K562 (cell line): ENCODE data around the gene ARID3B. TPM values are rescaled to one million over a fixed set of nuclear protein-coding genes. Genes with fewer than 3 reads are reported as not detected.
"Not testable (repeated sequence)": the region's sequence is repeated elsewhere in the genome, so short reads cannot be mapped to it uniquely, and the experiment has no call there.

Source experiments
- ATAC-seq: fragments of 200-7000 bp; cut with Tn5 transposase; 3 replicates; pipeline ENCODE4 v1.9.1; 2020; ENCODE audit warnings: moderate library complexity
- BruUV-seq: library from RNA; stranded (reverse); fragments of 400-500 nt; replicated peaks from 2 replicates; lab custom pipeline; 2021; lab: Mats Ljungman, UMichigan
- CTCF ChIA-PET: fragments of 300-600 bp; formaldehyde crosslinking; extraction: SDS; loops from one replicate; lab custom pipeline; 2021; ENCODE audit warnings: low intra/inter-chr PET ratio; lab: Yijun Ruan, JAX
- POLR2A ChIA-PET: fragments of 300-600, 350-650 bp; sonication (Branson Sonifier 250); formaldehyde crosslinking; extraction: SDS; loops from one replicate; lab custom pipeline; 2021; ENCODE audit warnings: antibody characterized with exemption, inconsistent platforms; lab: Yijun Ruan, JAX
- DNase-seq, 4 experiments: peaks; one replicate each; pipeline versions ENCODE4 v3.0.0 to v3.0.0-alpha.2; 2011 to 2018; ENCODE audit warnings: low spot score in 3 of 4, mixed read lengths in 3 of 4; ENCODE audit errors: extremely low read depth in 1 of 4
- FAIRE-seq: peaks from 2 replicates; lab custom pipeline; 2011; peaks lifted over from hg19 to GRCh38; lab: Jason Lieb, UNC
- H2AFZ ChIP-seq: 2 replicates; pipeline ENCODE4 v1.6.0; 2011; ENCODE audit warnings: low read depth, low read length, control low read depth, inconsistent platforms
- H3K27ac ChIP-seq: fragments of 200-600 bp; 3 replicates; pipeline ENCODE4 v1.8.0; 2011; ENCODE audit warnings: low read depth, mild to moderate bottlenecking, control low read depth, inconsistent platforms, low read length, moderate library complexity, mixed read lengths; ENCODE audit errors: extremely low read depth
- H3K27me3 ChIP-seq, 2 experiments: fragments of 300-600 bp in 1 of 2; 2 replicates in 1 of 2; 3 replicates in 1 of 2; pipeline versions ENCODE4 v1.6.0 to v1.8.0; 2011; ENCODE audit warnings: inconsistent platforms in 2 of 2, low read length in 2 of 2, mild to moderate bottlenecking in 1 of 2, mixed read lengths in 1 of 2, moderate library complexity in 1 of 2; ENCODE audit not compliant: control insufficient read depth in 2 of 2, insufficient read depth in 2 of 2
- H3K36me3 ChIP-seq: fragments of 300-600 bp; 3 replicates; pipeline ENCODE4 v1.8.0; 2011; ENCODE audit warnings: mild to moderate bottlenecking, low read length, inconsistent platforms; ENCODE audit not compliant: control insufficient read depth, insufficient read depth
- H3K4me1 ChIP-seq, 2 experiments: fragments of 200-600 bp in 1 of 2; replicated peaks in 1 of 2; 2 replicates in 1 of 2; 3 replicates in 1 of 2; pipeline versions ENCODE4 v1.5.1 to v1.8.0; 2011; ENCODE audit warnings: inconsistent platforms in 2 of 2, low read length in 2 of 2, mild to moderate bottlenecking in 1 of 2, mixed read lengths in 1 of 2, moderate library complexity in 1 of 2; ENCODE audit not compliant: control insufficient read depth in 2 of 2, insufficient read depth in 2 of 2
- H3K4me2 ChIP-seq: 2 replicates; pipeline ENCODE4 v1.6.1; 2011; ENCODE audit warnings: low read length, control low read depth, inconsistent platforms, mixed read lengths; ENCODE audit not compliant: insufficient read depth
- H3K4me3 ChIP-seq: fragments of 200-600 bp; sonication (generic), shearing (Covaris generic); 2 replicates; pipeline ENCODE4 v1.5.1; 2016; ENCODE audit warnings: control low read depth, inconsistent platforms
- H3K79me2 ChIP-seq: fragments of 200-600 bp; 3 replicates; pipeline ENCODE4 v1.8.0; 2011; ENCODE audit warnings: low read length, inconsistent platforms; ENCODE audit not compliant: control insufficient read depth, insufficient read depth
- H3K9ac ChIP-seq, 2 experiments: 2 replicates each; pipeline versions ENCODE4 v1.6.0 to v1.6.1; 2011; ENCODE audit warnings: low read depth in 2 of 2, low read length in 2 of 2, control low read depth in 1 of 2, inconsistent platforms in 1 of 2, mild to moderate bottlenecking in 1 of 2, mixed read lengths in 1 of 2; ENCODE audit not compliant: insufficient read depth in 1 of 2
- H3K9me1 ChIP-seq: one replicate; pipeline ENCODE4 v1.6.0; 2011; ENCODE audit warnings: inconsistent platforms, mild to moderate bottlenecking, low read length, moderate library complexity; ENCODE audit not compliant: control insufficient read depth, insufficient read depth
- H3K9me3 ChIP-seq: replicated peaks from 2 replicates; pipeline ENCODE4 v1.5.1; 2011; ENCODE audit warnings: low read depth, low read length, inconsistent platforms; ENCODE audit not compliant: control insufficient read depth, insufficient read depth
- H4K20me1 ChIP-seq: replicated peaks from 2 replicates; pipeline ENCODE4 v1.6.1; 2011; ENCODE audit warnings: low read length, inconsistent platforms, mixed read lengths; ENCODE audit not compliant: control insufficient read depth, insufficient read depth
- CEBPB ChIP-seq: fragments of 450-650 bp; IDR thresholded peaks from 2 replicates; pipeline ENCODE4 v1.6.1; 2016; ENCODE audit warnings: missing genetic modification characterization, missing compliant biosample characterization
- PURB ChIP-seq: sonication (generic); formaldehyde crosslinking; IDR thresholded peaks from 2 replicates; pipeline ENCODE4 v1.9.0; 2021; ENCODE audit warnings: low read depth, mild to moderate bottlenecking, missing genetic modification reagents
- RFX5 ChIP-seq: IDR thresholded peaks from 2 replicates; pipeline ENCODE4 v1.6.1; 2011; ENCODE audit warnings: low read depth, mild to moderate bottlenecking, improper control_type of control experiment, low read length
- ZNF121 ChIP-seq: sonication (generic); formaldehyde crosslinking; conservative IDR thresholded peaks from 2 replicates; pipeline ENCODE4 v1.8.0; 2022; ENCODE audit warnings: missing genetic modification reagents
- WGBS: fragments of 100-300 bp; shearing (Covaris generic); methylation state at CpG from one replicate; pipeline ENCODE4 v1.1.6; 2016; ENCODE audit warnings: low coverage, mixed read lengths; ENCODE audit not compliant: insufficient coverage; ENCODE audit errors: missing lambda C conversion rate; 5-methylcytosine and 5-hydroxymethylcytosine counted together
- in situ Hi-C: fragments of 300-500 bp; cut with MboI; formaldehyde crosslinking; loops from 4 replicates; pipeline ENCODE4 v1.15.0; 2018; ENCODE audit warnings: inconsistent platforms, mixed read lengths
- intact Hi-C: fragments of 100-400 bp; cut with micrococcal nuclease; formaldehyde crosslinking; loops from 2 replicates; pipeline ENCODE4 v1.14.2; 2022
- polyA plus RNA-seq, 8 experiments: library from polyadenylated mRNA; depleted of rRNA in 4 of 8; stranded (reverse) in 5 of 8; unstranded in 3 of 8; fragments of >200 nt; fragmentation: Nextera tagmentation in 2 of 8; fragmentation: Illumina TruSeq in 1 of 8; extraction: Ambion mirVana in 2 of 8; extraction: Trizol in 1 of 8; gene quantifications; 2 replicates each; pipeline versions ENCODE4 v1.2.1 to v1.2.3, GENCODE V29; 2011 to 2014; ENCODE audit warnings: inconsistent platforms in 1 of 8, missing spikeins in 1 of 8
- total RNA-seq, 7 experiments: library from RNA; depleted of rRNA in 6 of 7; stranded (reverse); fragments of >200 nt in 6 of 7; fragmentation: Illumina TruSeq in 2 of 7; extraction: Trizol in 2 of 7; gene quantifications; 2 replicates each; pipeline versions ENCODE4 v1.2.1 to v1.2.3, GENCODE V29; 2011 to 2021; ENCODE audit warnings: low replicate concordance in 1 of 7

Gene ARID3B
- total and polyA plus RNA-seq, 9 of the 15 experiments (the other 6 are each of a cell fraction or from before 2014, with no cell fraction given) = 0.32 to 15.1 (median 7.1) TPM

DNA sequence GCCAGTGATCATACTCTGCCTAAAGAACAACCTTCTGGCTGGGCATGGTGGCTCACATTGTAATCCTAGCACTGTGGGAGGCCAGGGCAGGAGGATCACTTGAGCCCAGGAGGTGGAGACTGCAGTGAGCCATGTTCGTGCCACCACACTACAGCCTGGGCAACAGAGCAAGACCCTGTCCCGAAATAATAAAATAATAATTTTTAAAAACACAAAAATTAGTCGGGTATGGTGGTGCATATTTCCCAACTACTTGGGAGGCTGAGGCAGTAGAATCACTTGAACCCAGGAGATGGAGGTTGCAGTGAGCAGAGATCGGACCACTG, 34.5 kb upstream of the ARID3B start:
- no peak overlapping the region for H3K4me3 ChIP-seq
- 0 out of 2 replicates have a peak, but pooled peaks have one; percentile 28 for TF ChIP-seq ZNF121 (CRISPR knock-in tag)
- TF ChIP-seq RFX5 = no peak
- TF ChIP-seq, all 486 proteins: peak for 1
- in situ Hi-C loops = no loop called here
- H3K27me3 ChIP-seq = no peaks in the 10 kb centered on the region
- no TSS peak for BruUV-seq
- ChIA-PET POLR2A (interaction anchor here (0.8 to 0.9 kb wide), 2 partner anchors 45 to 69 kb away, joined by 3 to 4 read pairs; partner anchors contain the start of gene UBL7), CTCF (no interaction called here)
- H4K20me1 ChIP-seq = no peaks in the 10 kb centered on the region
- H3K9me1 ChIP-seq = no peaks in the 10 kb centered on the region
- no peak overlapping the region for H3K9ac ChIP-seq
- WGBS = 51% methylated on average over 4 of the region's 4 CpGs
- H3K36me3 ChIP-seq = 0 out of 3 replicates have a peak, but pooled peaks cover 2% of the 10 kb centered on the region
- intact Hi-C loops = no loop called here
- no peak overlapping the region for H2AFZ ChIP-seq
- H3K4me2 ChIP-seq = no peak overlapping the region
- no peaks in the 10 kb centered on the region for H3K9me3 ChIP-seq
- FAIRE-seq (no peak), ATAC-seq (no peak), DNase-seq (no peak)
- H3K4me1 ChIP-seq = no peaks in the 10 kb centered on the region; a peak in 1 of 5 replicates
- H3K27ac ChIP-seq = no peak overlapping the region
- H3K79me2 ChIP-seq = no peaks in the 10 kb centered on the region

DNA sequence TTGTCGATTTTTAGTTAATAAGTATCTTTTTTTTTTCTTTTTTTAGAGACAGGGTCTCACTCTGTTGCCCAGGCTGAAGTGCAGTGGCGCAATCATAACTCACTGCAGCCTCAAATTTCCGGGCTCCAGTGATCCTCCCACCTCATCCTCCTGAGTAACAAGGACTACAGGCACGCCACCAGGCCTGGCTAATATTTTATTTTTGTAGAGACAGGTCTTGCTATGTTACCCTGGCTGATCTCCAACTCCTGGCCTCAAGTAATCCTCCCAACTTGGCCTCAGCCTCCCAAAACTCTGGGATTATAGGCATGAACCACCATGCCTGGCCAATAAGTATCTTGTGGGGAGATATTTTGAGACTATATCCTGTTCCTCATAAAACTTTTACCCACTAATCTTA, 29.4 kb upstream of the ARID3B start:
- ATAC-seq (no peak), DNase-seq (no peak), FAIRE-seq (no peak)
- POLR2A ChIA-PET = no interaction called here
- Histone ChIP-seq H3K4me2 (no peak overlapping the region), H3K9me1 (no peaks in the 10 kb centered on the region), H4K20me1 (no peaks in the 10 kb centered on the region), H3K4me3 (no peak overlapping the region)
- no TSS peak for BruUV-seq
- in situ Hi-C loops = no loop called here
- peak; percentile 38; the same call in 1 of the 2 replicates for TF ChIP-seq CEBPB (tag)
- no peak for TF ChIP-seq PURB (CRISPR knock-in tag)
- TF ChIP-seq, all 486 proteins: peak for 1
- intact Hi-C loops = no loop called here
- H3K79me2 ChIP-seq = no peaks in the 10 kb centered on the region
- no peak overlapping the region for H3K9ac ChIP-seq
- H2AFZ ChIP-seq = no peak overlapping the region
- H3K27ac ChIP-seq = no peak overlapping the region
- WGBS = 42% methylated on average over 4 of the region's 4 CpGs
- CTCF ChIA-PET = no interaction called here
- H3K9me3 ChIP-seq = no peaks in the 10 kb centered on the region
- no peaks in the 10 kb centered on the region for H3K36me3 ChIP-seq
- H3K4me1 ChIP-seq = no peaks in the 10 kb centered on the region
- H3K27me3 ChIP-seq = no peaks in the 10 kb centered on the region

- ATAC-seq = not testable (repeated sequence)
Measured at GRCh38 chr15:74514059-74514458, 27.0 kb upstream of the ARID3B start.

More at GRCh38 chr15:74514059-74514458, 27.0 kb upstream of the ARID3B start:
- H4K20me1 ChIP-seq, H3K79me2 ChIP-seq, in situ Hi-C loops, H3K4me1 ChIP-seq, H2AFZ ChIP-seq, CTCF ChIA-PET, H3K27ac ChIP-seq, H3K4me3 ChIP-seq, H3K36me3 ChIP-seq, H3K9ac ChIP-seq, DNase-seq, BruUV-seq, H3K9me1 ChIP-seq, H3K9me3 ChIP-seq, H3K4me2 ChIP-seq, intact Hi-C loops, H3K27me3 ChIP-seq, FAIRE-seq: not testable (repeated sequence)
- 63% methylated on average over 4 of the region's 4 CpGs for WGBS
- POLR2A ChIA-PET = interaction anchor here (1.0 kb wide), 1 partner anchor 14 kb away, joined by 3 read pairs; no protein-coding TSS in a partner anchor
